Neural cell (in vitro differentiated cells): ENCODE data around the gene WNT6. TPM values are rescaled to one million over a fixed set of nuclear protein-coding genes. Genes with fewer than 3 reads are reported as not detected.

ENCODE experiments used
- H2AFZ ChIP-seq: fragments of 200-600, 300-800 bp; sonication (generic), shearing (Covaris generic); 2 replicates; pipeline ENCODE4 v1.6.0; 2014; ENCODE audit warnings: low read depth, mild to moderate bottlenecking, antibody characterized with exemption, low read length, moderate library complexity
- H3F3A ChIP-seq: fragments of 200-600 bp; shearing (Covaris generic); 2 replicates; pipeline ENCODE4 v1.6.1; 2016; ENCODE audit warnings: mild to moderate bottlenecking, moderate library complexity, mixed read lengths, antibody characterized with exemption, low read length; ENCODE audit not compliant: insufficient read depth, poor library complexity, severe bottlenecking
- H3K27ac ChIP-seq: fragments of 200-600, 300-800 bp; sonication (generic), shearing (Covaris generic); 2 replicates; pipeline ENCODE4 v1.5.1; 2014; ENCODE audit warnings: mild to moderate bottlenecking, low read length, moderate library complexity
- H3K27me3 ChIP-seq: fragments of 300-800, 200-600 bp; sonication (generic), shearing (Covaris generic); 2 replicates; pipeline ENCODE4 v1.6.0; 2014; ENCODE audit warnings: mild to moderate bottlenecking, low read depth, low read length, moderate library complexity; ENCODE audit not compliant: insufficient read depth
- H3K36me3 ChIP-seq: fragments of 300-800, 200-600 bp; sonication (generic), shearing (Covaris generic); 2 replicates; pipeline ENCODE4 v1.5.1; 2014; ENCODE audit warnings: mild to moderate bottlenecking, antibody characterized with exemption, low read length, moderate library complexity; ENCODE audit not compliant: insufficient read depth
- H3K4me2 ChIP-seq: fragments of 300-800, 200-600 bp; sonication (generic), shearing (Covaris generic); 2 replicates; pipeline ENCODE4 v1.6.0; 2014; ENCODE audit warnings: mild to moderate bottlenecking, low read length
- H3K4me3 ChIP-seq: fragments of 300-800, 200-600 bp; sonication (generic), shearing (Covaris generic); 2 replicates; pipeline ENCODE4 v1.5.1; 2014; ENCODE audit warnings: mild to moderate bottlenecking, low read length, moderate library complexity
- H3K79me2 ChIP-seq: fragments of 200-600 bp; shearing (Covaris generic); replicated peaks from 2 replicates; pipeline ENCODE4 v1.6.0; 2014; ENCODE audit warnings: mild to moderate bottlenecking, low read length, moderate library complexity; ENCODE audit not compliant: insufficient read depth
- H3K9ac ChIP-seq: fragments of 300-800, 200-600 bp; sonication (generic), shearing (Covaris generic); 2 replicates; pipeline ENCODE4 v1.6.1; 2016; ENCODE audit warnings: mild to moderate bottlenecking, low read length, mixed read lengths
- H3K9me2 ChIP-seq: fragments of 200-600 bp; shearing (Covaris generic); 2 replicates; pipeline ENCODE4 v1.6.1; 2016; ENCODE audit warnings: mild to moderate bottlenecking, low read length, mixed read lengths; ENCODE audit not compliant: insufficient read depth
- H3K9me3 ChIP-seq: fragments of 200-600, 300-800 bp; sonication (generic), shearing (Covaris generic); 2 replicates; pipeline ENCODE4 v1.6.1; 2016; ENCODE audit warnings: mild to moderate bottlenecking, mixed run types, low read length, moderate library complexity, mixed read lengths
- H4K20me1 ChIP-seq: fragments of 200-600 bp; shearing (Covaris generic); 2 replicates; pipeline ENCODE4 v1.6.1; 2016; ENCODE audit warnings: mild to moderate bottlenecking, mixed run types; ENCODE audit not compliant: insufficient read depth
- CTCF ChIP-seq: fragments of 450-650 bp; IDR thresholded peaks from 2 replicates; pipeline ENCODE4 v1.5.1; 2014; ENCODE audit warnings: antibody characterized with exemption, mild to moderate bottlenecking, moderate library complexity; ENCODE audit not compliant: poor library complexity, severe bottlenecking
- EZH2 ChIP-seq: fragments of 200-600, 300-800 bp; shearing (Covaris generic), sonication (generic); IDR thresholded peaks from 2 replicates; pipeline ENCODE4 v1.6.1; 2014; ENCODE audit warnings: antibody characterized with exemption, low read length, borderline replicate concordance, mild to moderate bottlenecking; ENCODE audit not compliant: insufficient read depth, poor library complexity, severe bottlenecking
- MXI1 ChIP-seq: fragments of 450-650 bp; conservative IDR thresholded peaks from 2 replicates; pipeline ENCODE4 v1.6.1; 2014; ENCODE audit warnings: antibody characterized with exemption, mild to moderate bottlenecking; ENCODE audit not compliant: poor library complexity, severe bottlenecking
- RAD21 ChIP-seq: fragments of 450-650 bp; conservative IDR thresholded peaks from 2 replicates; pipeline ENCODE4 v1.6.1; 2014; ENCODE audit warnings: antibody characterized with exemption, mild to moderate bottlenecking, moderate library complexity
- REST ChIP-seq: IDR thresholded peaks from 2 replicates; pipeline ENCODE4 v1.6.1; 2012; ENCODE audit warnings: borderline replicate concordance
- SMC3 ChIP-seq: fragments of 450-650 bp; conservative IDR thresholded peaks from 2 replicates; pipeline ENCODE4 v1.6.1; 2014; ENCODE audit warnings: antibody characterized with exemption, mild to moderate bottlenecking, moderate library complexity; ENCODE audit not compliant: poor library complexity
- polyA plus RNA-seq: library from polyadenylated mRNA; depleted of rRNA; stranded (reverse); fragments of >200 nt; gene quantifications from 2 replicates; pipeline ENCODE4 v1.2.3, GENCODE V29; 2014

The WNT6 gene
- polyA plus RNA-seq, 1 donor from 2014 or later = not detected

GRCh38 chr2:218830526-218831306 lies 28.9 kb upstream of the WNT6 start:
- no peak overlapping the region for H2AFZ ChIP-seq
- TF ChIP-seq RAD21 = no peak
- TF ChIP-seq CTCF = no peak
- H3K27me3 ChIP-seq = peaks cover 7% of the 10 kb centered on the region
- no peak overlapping the region for H3K9ac ChIP-seq
- no peak overlapping the region for H3K4me2 ChIP-seq
- no peak overlapping the region for H3K4me3 ChIP-seq
- no peaks in the 10 kb centered on the region for H4K20me1 ChIP-seq
- H3K9me3 ChIP-seq = no peaks in the 10 kb centered on the region
- no peaks in the 10 kb centered on the region for H3F3A ChIP-seq
- no peaks in the 10 kb centered on the region for H3K79me2 ChIP-seq
- H3K36me3 ChIP-seq = no peaks in the 10 kb centered on the region
- no peaks in the 10 kb centered on the region for H3K9me2 ChIP-seq
- H3K27ac ChIP-seq = no peak overlapping the region

GRCh38 chr2:218831378-218831990 lies 28.1 kb upstream of the WNT6 start, which contains the start of gene PRKAG3:
PRKAG3 (minus strand) TSS chr2:218831803.
- TF ChIP-seq SMC3 (no peak), EZH2 (no peak), CTCF (no peak), REST (no peak), MXI1 (no peak)
- Histone ChIP-seq H4K20me1 (no peaks in the 10 kb centered on the region), H3K4me3 (no peak within 1 kb of the TSS), H3K27ac (no peak within 1 kb of the TSS), H2AFZ (no peak within 1 kb of the TSS), H3K9ac (no peak within 1 kb of the TSS), H3K9me3 (no peaks in the 10 kb centered on the region), H3F3A (no peaks in the 10 kb centered on the region), H3K27me3 (peaks cover 7% of the 10 kb centered on the region), H3K9me2 (no peaks in the 10 kb centered on the region), H3K4me2 (no peak within 1 kb of the TSS), H3K36me3 (no peaks in the 10 kb centered on the region), H3K79me2 (no peaks in the 10 kb centered on the region)
